ENCODE measurements around the gene C13orf46. TPM values are rescaled to one million over a fixed set of nuclear protein-coding genes. Genes with fewer than 3 reads are reported as not detected.

C13orf46 gene
- total RNA-seq, 1 donor from 2014 or later: not detected

- no peak for DNase-seq
Measured at GRCh38 chr13:113938246-113938645, 35.6 kb downstream of the C13orf46 start.

GRCh38 chr13:113937527-113938180 lies 36.2 kb downstream of the C13orf46 start:
- no peak for DNase-seq

GRCh38 chr13:113937073-113937472 lies 36.8 kb downstream of the C13orf46 start:
- DNase-seq: no peak

- no peak for DNase-seq
Measured at GRCh38 chr13:113936166-113936965, 37.5 kb downstream of the C13orf46 start.

- peak; percentile 69 for DNase-seq
Measured at GRCh38 chr13:113935001-113935844, 38.7 kb downstream of the C13orf46 start.

- no peak for DNase-seq
Measured at GRCh38 chr13:113934576-113934975, 39.3 kb downstream of the C13orf46 start.

- no peak for DNase-seq
Measured at GRCh38 chr13:113933901-113934300, 40.0 kb downstream of the C13orf46 start.

- no peak for DNase-seq
Measured at GRCh38 chr13:113931841-113932459, 41.9 kb downstream of the C13orf46 start.

- no peak for DNase-seq
Measured at GRCh38 chr13:113930671-113931637, 42.9 kb downstream of the C13orf46 start.

GRCh38 chr13:113929628-113930615 lies 44.0 kb downstream of the C13orf46 start:
- peak; percentile 16 for DNase-seq

- peak; percentile 90 for DNase-seq
Measured at GRCh38 chr13:113928685-113929627, 44.9 kb downstream of the C13orf46 start.

- DNase-seq: peak; percentile 71
Measured at GRCh38 chr13:113927661-113928581, 46.0 kb downstream of the C13orf46 start.

GRCh38 chr13:113926951-113927660 lies 46.8 kb downstream of the C13orf46 start:
- DNase-seq: peak; percentile 59

- DNase-seq: peak; percentile 33
Measured at GRCh38 chr13:113926301-113926761, 47.5 kb downstream of the C13orf46 start.

- no peak for DNase-seq
Measured at GRCh38 chr13:113924184-113924901, 49.5 kb downstream of the C13orf46 start.
